H9 (cell line): ENCODE measurements around the gene PLEKHA1. TPM values are rescaled to one million over a fixed set of nuclear protein-coding genes. Genes with fewer than 3 reads are reported as not detected.

Experiments
- DNase-seq: peaks from one replicate; pipeline ENCODE4 v3.0.0-alpha.2; 2017
- H2AFZ ChIP-seq: one replicate; pipeline ENCODE4 v1.6.1; 2013; ENCODE audit warnings: mild to moderate bottlenecking, low read length, control low read depth, moderate library complexity
- H2AK5ac ChIP-seq: 2 replicates; pipeline ENCODE4 v1.6.1; 2013; ENCODE audit warnings: low read length, control low read depth, mixed read lengths; ENCODE audit not compliant: insufficient read length
- H2BK120ac ChIP-seq: one replicate; pipeline ENCODE4 v1.6.1; 2013; ENCODE audit warnings: low read depth, mild to moderate bottlenecking, low read length, control low read depth, inconsistent platforms; ENCODE audit not compliant: poor library complexity, severe bottlenecking
- H2BK12ac ChIP-seq: 2 replicates; pipeline ENCODE4 v1.6.1; 2013; ENCODE audit warnings: low read length, control low read depth, mixed read lengths, low read depth; ENCODE audit not compliant: insufficient read length
- H2BK15ac ChIP-seq: 2 replicates; pipeline ENCODE4 v1.6.1; 2013; ENCODE audit warnings: low read depth, low read length, control low read depth
- H2BK20ac ChIP-seq: one replicate; pipeline ENCODE4 v1.6.1; 2013; ENCODE audit warnings: low read depth, mild to moderate bottlenecking, low read length, control low read depth, inconsistent platforms; ENCODE audit not compliant: poor library complexity, severe bottlenecking
- H2BK5ac ChIP-seq: 2 replicates; pipeline ENCODE4 v1.6.1; 2013; ENCODE audit warnings: low read length, control low read depth, mixed read lengths; ENCODE audit not compliant: insufficient read length
- H3K14ac ChIP-seq: 2 replicates; pipeline ENCODE4 v1.6.1; 2013; ENCODE audit warnings: low read length, control low read depth; ENCODE audit not compliant: insufficient read depth
- H3K18ac ChIP-seq: 2 replicates; pipeline ENCODE4 v1.6.1; 2013; ENCODE audit warnings: low read depth, mild to moderate bottlenecking, mixed read lengths, low read length, control low read depth; ENCODE audit not compliant: insufficient read length
- H3K23ac ChIP-seq: 2 replicates; pipeline ENCODE4 v1.6.1; 2013; ENCODE audit warnings: low read length, control low read depth, mixed read lengths, low read depth; ENCODE audit not compliant: insufficient read length
- H3K23me2 ChIP-seq: 2 replicates; pipeline ENCODE4 v1.6.1; 2013; ENCODE audit warnings: low read depth, mild to moderate bottlenecking, mixed read lengths, low read length, control low read depth; ENCODE audit not compliant: insufficient read length, poor library complexity, severe bottlenecking
- H3K27ac ChIP-seq: 2 replicates; pipeline ENCODE4 v1.5.1; 2013; ENCODE audit warnings: low read length, control low read depth, mixed read lengths, low read depth; ENCODE audit not compliant: insufficient read length
- H3K27me3 ChIP-seq: 2 replicates; pipeline ENCODE4 v1.6.1; 2013; ENCODE audit warnings: low read length, control low read depth, inconsistent platforms; ENCODE audit not compliant: insufficient read depth
- H3K4ac ChIP-seq: 2 replicates; pipeline ENCODE4 v1.6.1; 2013; ENCODE audit warnings: low read depth, mild to moderate bottlenecking, control low read depth, inconsistent platforms, low read length, moderate library complexity
- H3K4me1 ChIP-seq: 2 replicates; pipeline ENCODE4 v1.6.1; 2013; ENCODE audit warnings: low read length, control low read depth, inconsistent platforms; ENCODE audit not compliant: insufficient read depth
- H3K4me2 ChIP-seq: 2 replicates; pipeline ENCODE4 v1.6.1; 2013; ENCODE audit warnings: low read length, control low read depth, mixed read lengths; ENCODE audit not compliant: insufficient read length, insufficient read depth
- H3K56ac ChIP-seq: 2 replicates; pipeline ENCODE4 v1.6.1; 2013; ENCODE audit warnings: low read depth, mild to moderate bottlenecking, mixed read lengths, low read length, control low read depth; ENCODE audit not compliant: insufficient read length
- H3K79me1 ChIP-seq: 2 replicates; pipeline ENCODE4 v1.6.1; 2013; ENCODE audit warnings: low read depth, mild to moderate bottlenecking, moderate library complexity, low read length, control low read depth, inconsistent platforms; ENCODE audit not compliant: insufficient read depth, poor library complexity, severe bottlenecking
- H3K79me2 ChIP-seq: 2 replicates; pipeline ENCODE4 v1.6.1; 2013; ENCODE audit warnings: low read length, control low read depth, inconsistent platforms; ENCODE audit not compliant: insufficient read depth
- H3K9ac ChIP-seq: 2 replicates; pipeline ENCODE4 v1.6.1; 2013; ENCODE audit warnings: low read length, control low read depth, mixed read lengths; ENCODE audit not compliant: insufficient read length; ENCODE audit errors: extremely low read depth
- H3K9me3 ChIP-seq: one replicate; pipeline ENCODE4 v1.6.1; 2013; ENCODE audit warnings: low read depth, low read length, inconsistent platforms; ENCODE audit not compliant: control insufficient read depth
- H3T11ph ChIP-seq: one replicate; pipeline ENCODE4 v1.6.1; 2013; ENCODE audit warnings: mild to moderate bottlenecking, low read length, control low read depth, inconsistent platforms
- H4K20me1 ChIP-seq: one replicate; pipeline ENCODE4 v1.6.1; 2013; ENCODE audit not compliant: control insufficient read depth, insufficient read length, insufficient read depth
- H4K5ac ChIP-seq: 2 replicates; pipeline ENCODE4 v1.6.1; 2013; ENCODE audit warnings: low read depth, mild to moderate bottlenecking, mixed read lengths, low read length, control low read depth; ENCODE audit not compliant: insufficient read length
- H4K8ac ChIP-seq: replicated peaks from 2 replicates; pipeline ENCODE4 v1.6.1; 2013; ENCODE audit warnings: low read length, control low read depth, mixed read lengths, low read depth; ENCODE audit not compliant: insufficient read length
- H4K91ac ChIP-seq: 2 replicates; pipeline ENCODE4 v1.6.1; 2013; ENCODE audit warnings: low read depth, mild to moderate bottlenecking, moderate library complexity, mixed read lengths, low read length, control low read depth; ENCODE audit not compliant: insufficient read length
- H3K27ac Mint-ChIP-seq, 3 experiments: 2 replicates in 2 of 3; 3 replicates in 1 of 3; pipeline ENCODE4 v1.8.0; 2020 to 2021; ENCODE audit warnings: mixed read lengths in 3 of 3, mild to moderate bottlenecking in 1 of 3, moderate library complexity in 1 of 3
- H3K27me3 Mint-ChIP-seq: 2 replicates; pipeline ENCODE4 v1.8.0; 2021; ENCODE audit warnings: low read depth, mild to moderate bottlenecking, moderate library complexity, mixed read lengths
- H3K36me3 Mint-ChIP-seq, 3 experiments: 2 replicates in 2 of 3; 3 replicates in 1 of 3; pipeline ENCODE4 v1.8.0; 2020 to 2021; ENCODE audit warnings: low read depth in 3 of 3, mixed read lengths in 3 of 3; ENCODE audit not compliant: insufficient read depth in 1 of 3
- H3K4me1 Mint-ChIP-seq, 2 experiments: 2 replicates each; pipeline ENCODE4 v1.8.0; 2020; ENCODE audit warnings: mixed read lengths in 2 of 2
- H3K4me3 Mint-ChIP-seq, 2 experiments: 2 replicates in 1 of 2; 3 replicates in 1 of 2; pipeline ENCODE4 v1.8.0; 2020 to 2021; ENCODE audit warnings: mild to moderate bottlenecking in 2 of 2, mixed read lengths in 2 of 2, moderate library complexity in 1 of 2
- H3K9me3 Mint-ChIP-seq, 2 experiments: 2 replicates in 1 of 2; 3 replicates in 1 of 2; pipeline ENCODE4 v1.8.0; 2020; ENCODE audit warnings: mild to moderate bottlenecking in 2 of 2, mixed read lengths in 2 of 2, moderate library complexity in 1 of 2
- WGBS: extraction: QIAGEN DNeasy Blood & Tissue Kit; methylation state at CpG from one replicate; pipeline ENCODE4 v1.1.7; 2013; ENCODE audit warnings: missing lambda C conversion rate, low lambda C conversion rate, mixed read lengths; ENCODE audit not compliant: insufficient read length; ENCODE audit errors: extremely low coverage; 5-methylcytosine and 5-hydroxymethylcytosine counted together
- total RNA-seq: library from RNA; stranded (reverse); gene quantifications from 2 replicates; pipeline ENCODE4 v1.2.1, GENCODE V29; 2021
- TF ChIP-seq, protein P1 (sequence below): fragments of 200-600 bp; sonication (generic); conservative IDR thresholded peaks from 3 replicates; pipeline ENCODE4 v1.8.0; 2021; ENCODE audit warnings: antibody characterized with exemption, mild to moderate bottlenecking

PLEKHA1 gene
- total RNA-seq, 1 experiment from 2014 or later, result 32.7 TPM

- Histone ChIP-seq H3T11ph (no peak overlapping the region), H3K18ac (no peak overlapping the region), H3K4me2 (no peak overlapping the region), H2AFZ (no peak overlapping the region), H3K9me3 (no peaks in the 10 kb centered on the region), H2BK15ac (no peak overlapping the region), H3K23ac (no peak overlapping the region), H3K23me2 (peaks cover 5% of the 10 kb centered on the region), H3K4me1 (no peaks in the 10 kb centered on the region), H4K5ac (no peak overlapping the region), H4K91ac (no peak overlapping the region), H3K14ac (no peak overlapping the region), H3K9ac (no peak overlapping the region), H4K8ac (no peak overlapping the region), H3K56ac (no peak overlapping the region), H2BK120ac (no peak overlapping the region), H3K79me2 (peaks cover 6% of the 10 kb centered on the region; the same call in 1 of the 2 replicates), H2AK5ac (no peak overlapping the region), H2BK12ac (no peak overlapping the region), H3K27me3 (no peaks in the 10 kb centered on the region), H3K79me1 (peaks cover 11% of the 10 kb centered on the region), H3K4ac (no peak overlapping the region), H4K20me1 (no peaks in the 10 kb centered on the region), H2BK20ac (no peak overlapping the region), H3K27ac (no peak overlapping the region), H2BK5ac (no peak overlapping the region)
- no peak for DNase-seq
- TF ChIP-seq, protein P1, sequence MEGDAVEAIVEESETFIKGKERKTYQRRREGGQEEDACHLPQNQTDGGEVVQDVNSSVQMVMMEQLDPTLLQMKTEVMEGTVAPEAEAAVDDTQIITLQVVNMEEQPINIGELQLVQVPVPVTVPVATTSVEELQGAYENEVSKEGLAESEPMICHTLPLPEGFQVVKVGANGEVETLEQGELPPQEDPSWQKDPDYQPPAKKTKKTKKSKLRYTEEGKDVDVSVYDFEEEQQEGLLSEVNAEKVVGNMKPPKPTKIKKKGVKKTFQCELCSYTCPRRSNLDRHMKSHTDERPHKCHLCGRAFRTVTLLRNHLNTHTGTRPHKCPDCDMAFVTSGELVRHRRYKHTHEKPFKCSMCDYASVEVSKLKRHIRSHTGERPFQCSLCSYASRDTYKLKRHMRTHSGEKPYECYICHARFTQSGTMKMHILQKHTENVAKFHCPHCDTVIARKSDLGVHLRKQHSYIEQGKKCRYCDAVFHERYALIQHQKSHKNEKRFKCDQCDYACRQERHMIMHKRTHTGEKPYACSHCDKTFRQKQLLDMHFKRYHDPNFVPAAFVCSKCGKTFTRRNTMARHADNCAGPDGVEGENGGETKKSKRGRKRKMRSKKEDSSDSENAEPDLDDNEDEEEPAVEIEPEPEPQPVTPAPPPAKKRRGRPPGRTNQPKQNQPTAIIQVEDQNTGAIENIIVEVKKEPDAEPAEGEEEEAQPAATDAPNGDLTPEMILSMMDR, result no peak
- no CpG with 5 or more reads among the region's 2 CpGs for WGBS
- Mint-ChIP-seq H3K27me3 (no peaks in the 10 kb centered on the region), H3K27ac (no peak overlapping the region), H3K4me3 (no peak overlapping the region), H3K9me3 (peaks cover 0 to 6% of the 10 kb centered on the region in 2 experiments; a peak in 4 of 5 replicates), H3K36me3 (peaks cover 11 to 19% (median 18%) of the 10 kb centered on the region in 3 experiments), H3K4me1 (peaks cover 13 to 14% of the 10 kb centered on the region in 2 experiments)
These were observed 5.0 kb downstream of the PLEKHA1 start for GRCh38 chr10:122379537-122379936.
